DOHH2 (cell line): ENCODE measurements around the gene SPATC1L.

Experiments used
- H3F3A ChIP-seq: fragments of 200-600 bp; sonication (generic), shearing (Covaris generic); 2 replicates; pipeline ENCODE4 v1.6.0; 2016; ENCODE audit warnings: antibody characterized with exemption, mild to moderate bottlenecking; ENCODE audit not compliant: control insufficient read depth, insufficient read depth
- H3K27ac ChIP-seq: fragments of 200-600 bp; sonication (generic); 2 replicates; pipeline ENCODE4 v1.5.1; 2014; ENCODE audit warnings: low read depth, mild to moderate bottlenecking, low read length, moderate library complexity
- H3K27me3 ChIP-seq: fragments of 200-600 bp; sonication (generic); 2 replicates; pipeline ENCODE4 v1.6.1; 2014; ENCODE audit warnings: mild to moderate bottlenecking, low read length, mixed read lengths; ENCODE audit not compliant: control insufficient read depth
- H3K36me3 ChIP-seq: fragments of 200-600 bp; sonication (generic); 2 replicates; pipeline ENCODE4 v1.6.1; 2014; ENCODE audit warnings: mild to moderate bottlenecking, low read length, moderate library complexity, mixed read lengths; ENCODE audit not compliant: control insufficient read depth
- H3K4me1 ChIP-seq: fragments of 200-600 bp; sonication (generic); 2 replicates; pipeline ENCODE4 v1.6.1; 2014; ENCODE audit warnings: mild to moderate bottlenecking, low read length, mixed read lengths; ENCODE audit not compliant: control insufficient read depth
- H3K4me2 ChIP-seq: fragments of 200-600 bp; sonication (generic); 2 replicates; pipeline ENCODE4 v1.6.0; 2014; ENCODE audit warnings: mild to moderate bottlenecking, low read length, moderate library complexity
- H3K4me3 ChIP-seq: fragments of 200-600 bp; sonication (generic); 2 replicates; pipeline ENCODE4 v1.5.1; 2014; ENCODE audit warnings: mild to moderate bottlenecking, low read length, mixed read lengths
- H3K79me2 ChIP-seq: fragments of 200-600 bp; sonication (generic); 2 replicates; pipeline ENCODE4 v1.6.1; 2014; ENCODE audit warnings: mild to moderate bottlenecking, low read length, mixed read lengths; ENCODE audit not compliant: control insufficient read depth
- H3K9me2 ChIP-seq: fragments of 200-600 bp; sonication (generic); replicated peaks from 2 replicates; pipeline ENCODE4 v1.6.1; 2014; ENCODE audit warnings: mild to moderate bottlenecking, low read length, mixed read lengths; ENCODE audit not compliant: control insufficient read depth
- H3K9me3 ChIP-seq: fragments of 200-600 bp; sonication (generic); 2 replicates; pipeline ENCODE4 v1.6.1; 2014; ENCODE audit warnings: antibody characterized with exemption, low read length, mixed read lengths; ENCODE audit not compliant: control insufficient read depth, insufficient read depth
- H4K20me1 ChIP-seq: fragments of 200-600 bp; sonication (generic); 2 replicates; pipeline ENCODE4 v1.6.0; 2014; ENCODE audit warnings: low read depth, mild to moderate bottlenecking, antibody characterized with exemption, low read length, moderate library complexity; ENCODE audit not compliant: control insufficient read depth, insufficient read depth
- EZH2phosphoT487 ChIP-seq: fragments of 200-600 bp; sonication (generic); IDR thresholded peaks from 2 replicates; pipeline ENCODE4 v1.6.1; 2017; ENCODE audit warnings: borderline replicate concordance, mild to moderate bottlenecking, antibody characterized with exemption, low read length, moderate library complexity, mixed read lengths
- TF ChIP-seq, protein P1 (sequence below): fragments of 200-600 bp; sonication (generic); IDR thresholded peaks from one replicate; pipeline ENCODE4 v1.5.1; 2014; ENCODE audit warnings: antibody characterized with exemption, mild to moderate bottlenecking, low read depth, low read length; ENCODE audit not compliant: poor library complexity, severe bottlenecking

Gene SPATC1L

GRCh38 chr21:46182548-46183336 lies 1.5 kb downstream of the SPATC1L start:
- Histone ChIP-seq H3K36me3 (no peaks in the 10 kb centered on the region), H3K4me3 (peak overlapping the region; percentile 34; the same call in 1 of the 2 replicates), H3K9me3 (0 out of 2 replicates have a peak, but pooled peaks cover under 1% of the 10 kb centered on the region), H3K79me2 (no peaks in the 10 kb centered on the region), H3K9me2 (no peaks in the 10 kb centered on the region), H3K27ac (no peak overlapping the region), H4K20me1 (no peaks in the 10 kb centered on the region), H3K27me3 (no peaks in the 10 kb centered on the region), H3F3A (peaks cover 6% of the 10 kb centered on the region; the same call in 1 of the 2 replicates), H3K4me1 (peaks cover 23% of the 10 kb centered on the region), H3K4me2 (peak overlapping the region; percentile 37)
- TF ChIP-seq, protein P1, sequence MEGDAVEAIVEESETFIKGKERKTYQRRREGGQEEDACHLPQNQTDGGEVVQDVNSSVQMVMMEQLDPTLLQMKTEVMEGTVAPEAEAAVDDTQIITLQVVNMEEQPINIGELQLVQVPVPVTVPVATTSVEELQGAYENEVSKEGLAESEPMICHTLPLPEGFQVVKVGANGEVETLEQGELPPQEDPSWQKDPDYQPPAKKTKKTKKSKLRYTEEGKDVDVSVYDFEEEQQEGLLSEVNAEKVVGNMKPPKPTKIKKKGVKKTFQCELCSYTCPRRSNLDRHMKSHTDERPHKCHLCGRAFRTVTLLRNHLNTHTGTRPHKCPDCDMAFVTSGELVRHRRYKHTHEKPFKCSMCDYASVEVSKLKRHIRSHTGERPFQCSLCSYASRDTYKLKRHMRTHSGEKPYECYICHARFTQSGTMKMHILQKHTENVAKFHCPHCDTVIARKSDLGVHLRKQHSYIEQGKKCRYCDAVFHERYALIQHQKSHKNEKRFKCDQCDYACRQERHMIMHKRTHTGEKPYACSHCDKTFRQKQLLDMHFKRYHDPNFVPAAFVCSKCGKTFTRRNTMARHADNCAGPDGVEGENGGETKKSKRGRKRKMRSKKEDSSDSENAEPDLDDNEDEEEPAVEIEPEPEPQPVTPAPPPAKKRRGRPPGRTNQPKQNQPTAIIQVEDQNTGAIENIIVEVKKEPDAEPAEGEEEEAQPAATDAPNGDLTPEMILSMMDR: no peak
- no peak for TF ChIP-seq EZH2phosphoT487

GRCh38 chr21:46181953-46182547 lies 2.2 kb downstream of the SPATC1L start:
- no peak overlapping the region for H3K4me3 ChIP-seq
- H3K79me2 ChIP-seq: no peaks in the 10 kb centered on the region
- 0 out of 2 replicates have a peak, but pooled peaks cover 4% of the 10 kb centered on the region for H3K9me3 ChIP-seq
- H3K36me3 ChIP-seq: no peaks in the 10 kb centered on the region
- H3K4me1 ChIP-seq: peaks cover 23% of the 10 kb centered on the region
- no peaks in the 10 kb centered on the region for H3K27me3 ChIP-seq
- no peaks in the 10 kb centered on the region for H4K20me1 ChIP-seq
- no peak overlapping the region for H3K4me2 ChIP-seq
- no peaks in the 10 kb centered on the region for H3K9me2 ChIP-seq
- TF ChIP-seq, protein P1: no peak
- TF ChIP-seq EZH2phosphoT487: no peak
- H3F3A ChIP-seq: peaks cover 6% of the 10 kb centered on the region; the same call in 1 of the 2 replicates
- H3K27ac ChIP-seq: no peak overlapping the region

- Histone ChIP-seq H3K27me3 (peaks cover under 1% of the 10 kb centered on the region; the same call in 1 of the 2 replicates), H3K4me1 (peaks cover 21% of the 10 kb centered on the region), H3K9me3 (0 out of 2 replicates have a peak, but pooled peaks cover 4% of the 10 kb centered on the region), H3K9me2 (no peaks in the 10 kb centered on the region), H4K20me1 (no peaks in the 10 kb centered on the region), H3K4me3 (no peak overlapping the region), H3K4me2 (no peak overlapping the region), H3K79me2 (no peaks in the 10 kb centered on the region), H3K27ac (no peak overlapping the region), H3F3A (peaks cover 6% of the 10 kb centered on the region; the same call in 1 of the 2 replicates), H3K36me3 (no peaks in the 10 kb centered on the region)
- TF ChIP-seq, protein P1: no peak
- no peak for TF ChIP-seq EZH2phosphoT487
These were observed 2.8 kb downstream of the SPATC1L start for GRCh38 chr21:46181436-46181835.
